SH-SY5Y (cell line): ENCODE measurements around the gene PLCXD3.

Source experiments
- GATA2 ChIP-seq: IDR thresholded peaks from 2 replicates; pipeline ENCODE4 v1.6.1; 2011; ENCODE audit warnings: mild to moderate bottlenecking, low read depth, low read length
- GATA3 ChIP-seq: IDR thresholded peaks from 2 replicates; pipeline ENCODE4 v1.6.1; 2011; ENCODE audit warnings: low read depth, mild to moderate bottlenecking, low read length, moderate library complexity

DNA sequence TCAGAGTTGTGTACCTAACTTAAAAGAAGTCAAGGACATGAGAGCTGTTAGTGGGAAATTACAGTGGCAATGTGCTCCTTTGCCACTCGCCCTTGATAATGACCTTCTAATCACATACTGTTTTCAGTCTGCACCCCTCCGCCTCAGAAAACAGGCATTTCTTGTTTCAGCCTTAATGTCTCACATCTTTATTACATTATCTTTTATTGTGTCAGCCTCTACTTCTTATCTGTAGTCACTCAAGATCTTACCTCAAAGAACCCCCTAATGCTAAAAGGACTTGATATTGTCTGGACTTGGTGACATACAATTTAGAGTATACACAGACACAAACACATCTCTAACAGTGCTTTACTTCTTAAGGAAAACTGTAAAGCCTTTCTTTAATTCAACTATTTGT is 97.9 kb downstream of the PLCXD3 start:
- TF ChIP-seq GATA2 (no peak), GATA3 (no peak)
